GDM1 (cell line): ENCODE results near the gene C4orf54.

Source experiments
- DNase-seq: peaks from one replicate; lab custom pipeline; 2025; lab: John Stamatoyannopoulos, UW

Gene C4orf54

GRCh38 chr4:99657798-99658197, at the start of gene C4orf54:
Gene C4orf54, minus strand, starts transcription at chr4:99657828. Its CDS starts 3,180 bp downstream, at chr4:99654648.
- no peak for DNase-seq

GRCh38 chr4:99705891-99706290, 48.3 kb upstream of the C4orf54 start:
- DNase-seq = no peak

DNA sequence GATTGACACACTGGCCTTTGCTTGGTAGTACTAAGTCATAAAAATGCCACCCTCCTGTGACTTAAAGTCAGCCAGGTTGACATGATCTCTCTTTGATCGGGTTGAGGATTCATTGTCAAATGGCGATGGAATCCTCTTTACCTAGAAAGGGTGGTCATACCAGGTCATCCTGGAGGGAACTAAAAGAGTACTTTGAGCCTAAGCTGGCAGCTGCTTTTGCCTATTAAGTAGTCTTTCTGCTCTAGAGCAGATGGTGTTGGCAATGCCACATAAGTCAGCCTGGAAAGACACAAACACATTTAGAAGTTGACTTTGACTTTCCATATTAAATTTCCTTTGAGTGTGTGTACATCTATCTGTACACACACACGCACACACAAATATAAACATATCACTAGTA, 39.2 kb upstream of the C4orf54 start:
- DNase-seq = no peak

DNA sequence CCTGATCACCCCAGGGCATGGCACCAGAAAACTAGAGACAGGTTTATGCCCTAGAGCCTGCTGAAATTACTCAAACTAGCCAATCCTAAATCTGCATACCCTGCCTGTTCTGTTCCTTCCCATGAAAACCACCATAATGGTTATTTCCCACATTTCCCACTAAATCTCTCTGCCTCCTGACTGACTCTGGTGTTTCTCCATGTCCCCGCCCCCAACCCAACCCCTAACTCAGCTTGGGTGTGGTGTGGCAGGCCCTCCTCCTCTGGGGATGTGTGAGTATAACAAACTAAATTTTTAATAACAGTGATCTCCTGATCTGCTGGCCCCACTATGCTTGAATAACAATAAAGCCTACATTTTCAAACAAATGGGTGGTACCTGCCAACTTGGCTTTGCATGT, 35.5 kb upstream of the C4orf54 start:
- DNase-seq = no peak

DNA sequence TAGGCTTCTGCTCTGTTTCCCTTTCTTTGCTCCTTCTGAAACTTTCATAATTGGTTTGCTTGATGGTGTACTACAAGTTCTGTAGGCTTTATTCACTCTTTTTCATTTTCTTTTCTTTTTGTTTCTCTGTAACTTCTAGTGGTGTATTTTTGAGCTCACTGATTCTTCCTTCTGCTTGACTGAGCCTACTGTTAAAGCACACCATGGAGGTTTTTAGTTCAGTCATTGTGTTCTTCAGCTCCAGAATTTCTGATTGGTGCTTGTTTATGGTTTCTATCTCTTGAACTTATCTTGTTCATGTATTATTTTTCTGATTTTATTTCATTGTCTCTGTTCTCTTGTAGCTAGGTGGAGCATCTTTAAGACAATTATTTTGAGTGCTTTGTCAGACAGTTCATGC, 33.4 kb upstream of the C4orf54 start:
- DNase-seq = no peak

- no peak for DNase-seq
Observed at GRCh38 chr4:99690472-99690871, 32.8 kb upstream of the C4orf54 start.

DNA sequence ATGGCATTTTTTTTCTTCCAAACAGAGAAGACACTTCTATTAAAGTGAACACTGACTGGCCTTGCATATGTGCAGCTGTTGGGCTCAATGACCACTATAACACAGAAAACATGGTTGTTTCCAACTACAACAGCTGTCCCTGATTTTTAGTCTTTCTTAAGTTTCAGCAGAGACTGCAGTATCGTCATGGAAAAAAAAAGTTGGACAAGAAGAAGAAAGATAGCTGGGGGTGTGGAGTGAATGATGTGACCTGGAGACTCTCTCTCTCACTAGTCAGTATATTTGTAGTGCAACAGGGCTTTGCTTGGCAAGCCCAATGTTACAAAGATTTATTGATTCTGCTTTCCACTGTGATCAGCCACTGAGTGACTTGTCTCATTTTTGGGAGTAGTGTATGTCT, 29.5 kb upstream of the C4orf54 start:
- DNase-seq = no peak

- DNase-seq = no peak
Observed at GRCh38 chr4:99685234-99685633, 27.6 kb upstream of the C4orf54 start.

DNA sequence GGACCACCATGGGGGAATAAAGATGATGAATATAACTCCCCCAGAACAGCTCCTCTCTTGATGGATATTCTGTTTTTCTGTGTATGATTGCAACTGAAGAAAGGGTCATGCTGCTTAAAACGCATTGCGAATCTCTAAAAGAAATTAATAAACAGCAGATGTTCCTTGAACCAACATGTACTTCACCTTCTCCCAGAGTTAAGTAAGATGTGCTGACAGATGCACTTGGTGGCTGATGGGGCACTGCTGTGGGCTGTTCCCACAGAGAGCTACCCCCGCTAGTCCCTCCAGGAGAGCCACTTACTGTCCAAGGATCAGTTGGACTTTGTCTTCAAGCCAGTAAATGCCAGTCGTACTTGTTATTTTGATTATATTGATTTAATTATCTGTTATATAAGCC, 26.3 kb upstream of the C4orf54 start:
- DNase-seq = no peak

DNA sequence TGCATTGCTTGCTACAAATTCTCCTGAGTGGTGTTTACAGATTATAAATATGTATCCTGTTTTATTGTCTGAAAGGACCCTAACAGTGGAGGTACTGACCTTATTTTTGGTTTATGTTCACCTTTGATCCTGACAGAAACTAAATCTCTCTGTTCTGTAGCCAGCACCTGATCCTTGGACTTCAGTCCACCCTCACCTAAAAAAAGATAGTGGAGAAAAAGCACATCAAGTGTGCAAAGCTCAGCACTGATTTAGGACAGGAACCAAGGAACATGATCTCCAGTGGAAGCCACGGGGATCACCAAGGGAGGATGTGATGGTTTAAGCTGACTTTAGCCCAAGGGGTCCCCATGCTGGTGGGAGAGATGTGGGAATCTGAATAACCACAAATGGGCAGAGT, 22.3 kb upstream of the C4orf54 start:
- DNase-seq = no peak

- no peak for DNase-seq
Observed at GRCh38 chr4:99679204-99679603, 21.6 kb upstream of the C4orf54 start.

GRCh38 chr4:99677161-99677560, 19.5 kb upstream of the C4orf54 start:
- DNase-seq = no peak

GRCh38 chr4:99670409-99671073, 12.9 kb upstream of the C4orf54 start:
- DNase-seq = no peak

GRCh38 chr4:99669084-99669483, 11.5 kb upstream of the C4orf54 start:
- DNase-seq = no peak

DNA sequence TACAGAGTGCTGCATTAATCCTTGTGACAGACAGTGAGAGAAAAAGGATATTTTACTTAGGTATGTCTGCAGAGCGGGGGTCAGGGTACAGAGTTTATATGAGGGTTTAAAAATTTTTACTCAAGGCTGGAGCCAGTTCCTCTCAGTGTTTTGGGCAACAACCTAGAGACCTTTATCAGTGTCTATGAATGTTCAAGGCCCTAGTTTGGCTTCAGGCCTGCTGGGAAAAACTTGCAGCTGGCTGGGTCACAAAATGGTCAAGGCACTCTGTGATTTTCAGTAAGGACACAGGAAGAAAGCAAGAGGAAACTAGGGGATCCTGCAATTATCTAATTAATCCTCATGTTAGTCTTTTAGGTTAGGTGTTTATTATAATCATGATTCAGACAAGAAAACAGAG, 10.8 kb upstream of the C4orf54 start:
- no peak for DNase-seq

DNA sequence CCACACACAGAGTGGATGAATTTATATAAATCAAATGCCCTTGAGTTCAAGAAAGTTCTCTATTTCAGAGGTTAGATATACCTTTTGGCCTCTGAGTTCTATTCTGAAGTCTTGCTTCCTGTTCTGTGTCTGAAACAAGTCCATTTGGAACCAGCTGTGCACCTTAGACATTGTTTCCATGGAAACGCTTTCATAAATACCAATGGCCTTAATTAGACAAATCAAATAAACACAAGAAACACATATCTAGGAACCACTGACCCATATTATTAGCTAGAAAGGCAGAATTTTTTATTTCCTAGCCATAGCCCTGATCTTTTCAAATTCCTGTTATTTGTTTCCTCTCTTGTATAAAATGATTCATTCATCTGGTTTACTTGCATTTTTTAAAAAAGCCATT, 8.4 kb upstream of the C4orf54 start:
- DNase-seq = no peak

GRCh38 chr4:99664716-99665115, 7.1 kb upstream of the C4orf54 start:
- DNase-seq = no peak

DNA sequence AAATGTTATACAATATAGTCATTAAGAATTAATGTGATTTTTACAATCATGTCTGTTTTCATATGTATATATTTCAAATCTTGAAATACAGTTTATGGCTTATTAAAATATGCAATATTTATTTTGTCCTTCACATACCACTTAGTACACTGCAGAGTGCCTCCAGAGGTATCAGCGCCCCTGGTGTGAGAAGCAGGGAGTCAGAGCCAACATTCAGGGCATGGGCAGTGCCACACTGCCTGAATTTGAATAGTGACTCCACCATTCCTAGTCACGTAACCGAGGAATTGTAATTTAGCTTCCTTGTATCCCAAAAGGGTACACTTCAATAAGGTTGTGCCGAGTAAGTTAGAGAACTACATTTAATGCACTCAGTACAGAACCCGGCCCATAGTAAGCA, 4.3 kb upstream of the C4orf54 start:
- DNase-seq = no peak

- DNase-seq = no peak
Observed at GRCh38 chr4:99658666-99659065, 1.0 kb upstream of the C4orf54 start.

- no peak for DNase-seq
Observed at GRCh38 chr4:99655308-99656081, 2.1 kb downstream of the C4orf54 start.

DNA sequence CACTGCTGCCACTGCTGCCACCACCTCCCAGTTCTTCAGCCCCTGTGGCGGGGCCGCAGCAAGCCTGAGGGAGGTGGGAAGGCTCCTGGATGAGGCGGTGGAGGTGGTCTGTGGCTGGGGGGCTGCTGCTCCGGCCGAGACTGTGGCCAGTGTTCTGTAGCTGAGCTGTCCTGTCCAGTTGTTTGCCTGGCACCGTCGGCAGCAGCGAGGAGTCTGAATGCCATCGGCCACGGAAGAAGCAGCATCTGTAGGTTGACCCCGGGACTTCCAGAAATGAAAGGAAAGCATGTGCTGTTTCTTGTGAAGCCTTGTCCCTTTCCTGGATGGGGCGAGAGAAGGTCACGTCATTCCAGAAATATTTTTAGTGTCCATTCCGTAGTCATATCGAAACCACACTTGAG, 3.3 kb downstream of the C4orf54 start:
- DNase-seq = no peak

GRCh38 chr4:99653916-99654315, 3.7 kb downstream of the C4orf54 start:
- no peak for DNase-seq

GRCh38 chr4:99652596-99653436, 4.8 kb downstream of the C4orf54 start:
- DNase-seq = no peak
